GM12892 (cell line): Measurements from ENCODE around the gene CDCA7L.

Experiments
- POLR2A ChIP-seq: IDR thresholded peaks from 2 replicates; pipeline ENCODE4 v1.6.1; 2011; ENCODE audit warnings: low read depth, low read length, control low read depth
- POLR2AphosphoS5 ChIP-seq: IDR thresholded peaks from 2 replicates; pipeline ENCODE4 v1.6.1; 2011; ENCODE audit warnings: low read depth, low read length, control low read depth
- TAF1 ChIP-seq: IDR thresholded peaks from 2 replicates; pipeline ENCODE4 v1.6.1; 2011; ENCODE audit warnings: low read depth, mild to moderate bottlenecking, control low read depth, low read length, borderline replicate concordance

DNA sequence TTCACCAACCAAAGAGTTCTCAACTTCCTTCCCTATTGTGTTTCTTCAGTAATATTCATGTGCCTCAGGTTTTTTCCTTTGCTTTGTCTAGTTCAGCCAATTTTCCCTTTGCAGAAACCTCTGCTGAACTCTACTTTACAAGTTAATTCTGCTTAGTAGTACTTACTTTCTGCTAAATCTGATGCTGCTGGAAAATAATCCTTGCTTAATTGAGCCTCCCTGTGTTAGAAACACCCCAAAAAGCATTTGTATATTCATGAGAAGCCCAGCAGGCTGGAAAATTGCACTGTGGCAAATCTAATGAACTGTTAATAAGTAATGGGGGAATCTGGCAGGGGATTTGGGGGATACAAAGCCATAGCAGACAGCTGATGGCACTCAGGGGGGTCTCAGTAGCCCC, 78.5 kb downstream of the CDCA7L start:
- TF ChIP-seq POLR2AphosphoS5 (no peak), POLR2A (no peak), TAF1 (no peak)
